Neutrophil (primary cell): ENCODE data around the gene INPP5A.

Source experiments
- H3K27ac ChIP-seq: fragments of 200-600 bp; sonication (generic); 2 replicates; pipeline ENCODE4 v1.5.1; 2016; ENCODE audit warnings: mild to moderate bottlenecking, moderate library complexity
- H3K27me3 ChIP-seq: fragments of 200-600 bp; sonication (generic); 2 replicates; pipeline ENCODE4 v1.6.0; 2016; ENCODE audit warnings: mild to moderate bottlenecking
- H3K36me3 ChIP-seq: fragments of 200-600 bp; sonication (generic); 2 replicates; pipeline ENCODE4 v1.5.1; 2017
- H3K4me1 ChIP-seq, 2 experiments: fragments of 200-600 bp in 1 of 2; sonication (generic) in 1 of 2; 1 replicate in 1 of 2; 2 replicates in 1 of 2; pipeline versions ENCODE4 v1.5.1 to v1.6.1; 2013 to 2016; ENCODE audit warnings: low read depth in 1 of 2, low read length in 1 of 2, mild to moderate bottlenecking in 1 of 2, moderate library complexity in 1 of 2; ENCODE audit not compliant: control insufficient read depth in 1 of 2, insufficient read depth in 1 of 2
- H3K4me3 ChIP-seq, 2 experiments: fragments of 200-600 bp in 1 of 2; sonication (generic) in 1 of 2; 1 replicate in 1 of 2; 2 replicates in 1 of 2; pipeline ENCODE4 v1.5.1; 2013 to 2016; ENCODE audit warnings: low read depth in 1 of 2, low read length in 1 of 2, mild to moderate bottlenecking in 1 of 2, moderate library complexity in 1 of 2
- H3K9me3 ChIP-seq: fragments of 200-600 bp; sonication (generic); 2 replicates; pipeline ENCODE4 v1.5.1; 2016
- TF ChIP-seq, protein P1 (sequence below): fragments of 200-600 bp; sonication (generic); IDR thresholded peaks from 2 replicates; pipeline ENCODE4 v1.5.1; 2016; ENCODE audit warnings: antibody characterized with exemption

The INPP5A gene

DNA sequence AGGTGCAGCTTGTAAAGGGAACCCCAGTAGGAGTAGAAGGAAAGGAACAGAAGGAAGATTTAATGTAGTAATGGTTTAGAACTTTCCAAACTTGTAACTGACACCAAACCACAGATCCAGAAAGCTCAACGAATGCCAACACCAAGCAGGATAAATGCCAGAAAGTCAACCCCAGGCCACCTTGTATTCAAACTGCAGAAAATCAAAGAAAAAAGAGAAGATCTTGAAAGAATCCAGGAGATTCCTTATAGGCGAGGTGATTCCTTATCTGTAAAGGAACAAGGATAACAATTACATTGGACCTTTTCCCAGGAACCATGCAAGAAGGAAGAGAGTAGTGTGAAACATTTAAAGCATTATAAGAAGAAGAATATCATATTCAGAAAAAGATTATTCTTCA is 154.7 kb downstream of the INPP5A start:
- H3K36me3 ChIP-seq: peaks cover 42% of the 10 kb centered on the region
- H3K4me1 ChIP-seq: no peaks in the 10 kb centered on the region
- TF ChIP-seq, protein P1, sequence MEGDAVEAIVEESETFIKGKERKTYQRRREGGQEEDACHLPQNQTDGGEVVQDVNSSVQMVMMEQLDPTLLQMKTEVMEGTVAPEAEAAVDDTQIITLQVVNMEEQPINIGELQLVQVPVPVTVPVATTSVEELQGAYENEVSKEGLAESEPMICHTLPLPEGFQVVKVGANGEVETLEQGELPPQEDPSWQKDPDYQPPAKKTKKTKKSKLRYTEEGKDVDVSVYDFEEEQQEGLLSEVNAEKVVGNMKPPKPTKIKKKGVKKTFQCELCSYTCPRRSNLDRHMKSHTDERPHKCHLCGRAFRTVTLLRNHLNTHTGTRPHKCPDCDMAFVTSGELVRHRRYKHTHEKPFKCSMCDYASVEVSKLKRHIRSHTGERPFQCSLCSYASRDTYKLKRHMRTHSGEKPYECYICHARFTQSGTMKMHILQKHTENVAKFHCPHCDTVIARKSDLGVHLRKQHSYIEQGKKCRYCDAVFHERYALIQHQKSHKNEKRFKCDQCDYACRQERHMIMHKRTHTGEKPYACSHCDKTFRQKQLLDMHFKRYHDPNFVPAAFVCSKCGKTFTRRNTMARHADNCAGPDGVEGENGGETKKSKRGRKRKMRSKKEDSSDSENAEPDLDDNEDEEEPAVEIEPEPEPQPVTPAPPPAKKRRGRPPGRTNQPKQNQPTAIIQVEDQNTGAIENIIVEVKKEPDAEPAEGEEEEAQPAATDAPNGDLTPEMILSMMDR: no peak
- H3K9me3 ChIP-seq: peaks cover 5% of the 10 kb centered on the region
- no peak overlapping the region for H3K4me3 ChIP-seq
- no peaks in the 10 kb centered on the region for H3K27me3 ChIP-seq
- H3K27ac ChIP-seq: no peak overlapping the region

DNA sequence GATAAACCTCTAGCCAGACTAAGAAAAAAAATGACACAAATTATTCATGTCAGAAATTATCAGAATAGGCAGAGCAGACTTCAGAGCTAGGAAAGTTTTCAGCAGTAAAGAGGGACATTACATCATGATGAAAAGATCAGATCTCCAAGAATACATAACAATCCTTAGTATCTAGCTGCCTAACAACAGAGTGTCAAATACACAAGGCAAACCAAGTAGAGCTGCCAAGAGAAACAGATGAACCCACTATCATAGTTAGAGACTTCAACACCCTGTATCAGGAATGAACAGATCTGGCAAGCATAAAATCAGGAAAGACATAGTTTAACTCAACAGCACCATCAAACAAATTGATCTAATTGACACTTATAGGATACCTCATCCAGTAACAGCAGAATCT is 156.1 kb downstream of the INPP5A start:
- H3K4me1 ChIP-seq: no peaks in the 10 kb centered on the region

DNA sequence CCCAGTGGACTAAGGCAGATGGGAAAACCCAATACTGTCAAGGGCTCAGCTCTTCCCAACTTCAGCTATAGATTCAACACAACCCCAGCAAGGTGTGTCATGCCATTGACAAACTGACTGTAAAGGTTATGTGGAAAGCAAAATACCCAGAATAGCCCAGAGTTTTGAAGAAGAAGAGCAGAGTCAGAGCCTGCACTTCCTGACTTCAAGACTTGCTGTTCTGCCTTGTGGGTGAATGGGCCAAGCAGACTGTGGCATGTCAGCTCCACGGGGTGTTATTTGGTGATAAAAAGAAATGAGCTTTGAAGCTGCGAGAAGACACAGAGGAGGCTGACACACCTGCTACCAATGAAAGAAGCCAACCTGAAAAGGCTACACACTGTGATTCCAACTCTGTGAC is 158.6 kb downstream of the INPP5A start:
- H3K27ac ChIP-seq: no peak overlapping the region
- no peaks in the 10 kb centered on the region for H3K27me3 ChIP-seq
- TF ChIP-seq, protein P1: no peak
- no peak overlapping the region for H3K4me3 ChIP-seq
- H3K9me3 ChIP-seq: no peaks in the 10 kb centered on the region
- peaks cover 54% of the 10 kb centered on the region for H3K36me3 ChIP-seq
- no peaks in the 10 kb centered on the region for H3K4me1 ChIP-seq

More for the DNA sequence above, 156.1 kb downstream of the INPP5A start:
- Histone ChIP-seq H3K27ac (no peak overlapping the region), H3K4me3 (no peak overlapping the region), H3K36me3 (peaks cover 51% of the 10 kb centered on the region), H3K9me3 (peaks cover 5% of the 10 kb centered on the region), H3K27me3 (no peaks in the 10 kb centered on the region)
- TF ChIP-seq, protein P1: no peak

DNA sequence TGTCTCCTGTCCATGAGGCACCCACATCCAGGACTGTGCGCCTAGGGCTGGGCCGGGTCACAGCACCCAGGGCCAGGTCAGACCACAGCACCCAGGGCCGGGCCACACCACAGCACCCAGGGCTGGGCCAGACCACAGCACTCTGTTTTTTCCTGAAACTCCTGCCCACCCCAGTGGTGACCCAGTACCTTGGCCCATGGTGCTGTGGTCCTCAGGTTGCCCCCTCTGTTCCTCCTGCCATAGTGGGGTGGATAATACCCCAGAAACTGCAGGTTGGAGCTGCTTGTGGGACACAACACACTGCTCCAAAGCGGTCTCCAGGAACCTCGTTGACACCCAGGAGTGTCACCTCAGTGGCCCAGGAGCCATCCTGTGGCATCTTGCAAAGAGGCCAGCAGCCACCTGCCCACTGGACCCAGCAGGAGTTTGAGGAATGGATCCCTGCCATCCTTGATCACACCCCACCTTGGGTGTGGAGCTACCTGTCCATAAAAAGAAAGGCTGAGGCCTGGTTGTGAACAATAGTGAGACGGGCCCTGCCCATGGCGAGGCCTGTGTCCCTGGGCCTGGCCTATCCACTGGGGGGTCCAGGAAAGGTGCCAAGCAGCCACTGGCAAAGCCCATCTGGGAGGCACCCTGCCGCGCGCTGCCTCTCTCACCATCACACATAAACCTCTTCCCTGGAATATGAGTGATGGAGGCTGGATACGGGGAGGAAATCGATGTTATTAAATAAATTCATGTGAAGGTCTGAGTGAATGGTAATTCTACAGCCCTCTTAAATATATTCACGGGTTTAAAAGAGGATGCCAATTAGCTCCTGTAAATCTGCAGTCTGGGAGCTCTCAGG is 159.4 kb downstream of the INPP5A start:
- TF ChIP-seq, protein P1: no peak
- Histone ChIP-seq H3K4me3 (no peak overlapping the region), H3K27ac (no peak overlapping the region), H3K4me1 (no peaks in the 10 kb centered on the region), H3K9me3 (no peaks in the 10 kb centered on the region), H3K36me3 (peaks cover 54% of the 10 kb centered on the region), H3K27me3 (no peaks in the 10 kb centered on the region)

DNA sequence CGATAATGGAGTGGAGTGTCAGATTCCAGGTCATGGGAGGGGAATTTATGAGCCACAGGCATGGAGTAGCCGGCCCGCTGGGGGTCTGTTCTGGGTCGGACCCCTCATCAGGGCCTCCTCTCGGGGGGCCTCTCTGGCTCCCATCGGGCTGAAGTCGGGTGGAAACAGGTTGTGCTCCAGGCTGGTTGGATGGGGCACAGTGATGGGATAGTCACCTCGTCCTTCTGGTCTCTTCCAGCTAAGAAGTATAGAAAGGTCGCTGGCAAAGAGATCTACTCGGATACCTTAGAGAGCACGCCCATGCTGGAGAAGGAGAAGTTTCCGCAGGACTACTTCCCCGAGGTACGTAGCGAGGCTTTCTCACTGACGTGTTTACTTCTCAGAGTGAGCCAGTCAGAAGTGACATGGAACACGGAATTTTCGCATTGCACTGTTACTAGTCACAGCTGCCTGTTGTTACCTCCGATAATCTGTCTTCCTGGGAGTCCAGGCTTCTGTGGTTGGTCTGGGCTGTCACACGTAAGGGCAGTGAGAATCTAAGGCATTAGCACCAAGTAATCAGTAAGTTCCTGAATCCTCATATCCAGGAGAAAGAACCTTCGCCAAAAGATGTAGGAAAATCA is 160.1 kb downstream of the INPP5A start:
- TF ChIP-seq, protein P1: no peak
- H3K36me3 ChIP-seq: peaks cover 57% of the 10 kb centered on the region
- no peaks in the 10 kb centered on the region for H3K27me3 ChIP-seq

More for the DNA sequence above, 160.1 kb downstream of the INPP5A start:
- Histone ChIP-seq H3K4me1 (no peaks in the 10 kb centered on the region), H3K27ac (no peak overlapping the region), H3K9me3 (no peaks in the 10 kb centered on the region), H3K4me3 (no peak overlapping the region)
